ENCODE data around the gene APOL4.
"Not testable (repeated sequence)": the region's sequence is repeated elsewhere in the genome, so short reads cannot be mapped to it uniquely, and the experiment has no call there.

APOL4 gene

DNA sequence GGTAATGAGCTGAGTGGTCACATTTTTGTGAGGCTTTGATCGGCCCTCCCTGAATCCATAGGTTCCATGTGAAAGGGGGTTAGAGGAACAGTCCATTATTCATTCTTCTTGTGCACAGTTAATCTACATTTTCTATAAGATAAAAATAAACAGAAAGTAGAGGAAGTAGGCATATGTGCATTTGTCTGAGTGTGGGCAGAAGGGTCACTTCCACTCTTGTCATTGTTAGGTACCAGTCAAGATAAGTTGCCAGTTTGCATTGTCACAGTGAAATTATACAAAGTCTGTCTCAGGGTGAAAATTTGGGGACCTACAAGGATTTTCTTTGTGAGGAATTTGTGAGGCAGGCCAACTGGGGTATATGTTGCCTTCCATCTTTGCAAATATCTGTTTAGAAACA, 4.6 kb upstream of the APOL4 start:
- peak; percentile 39 to 66 for DNase-seq

- DNase-seq: not testable (repeated sequence)
These were observed 4.0 kb upstream of the APOL4 start for GRCh38 chr22:36205573-36205972.

GRCh38 chr22:36204632-36205015, 3.0 kb upstream of the APOL4 start:
- DNase-seq: no peak

GRCh38 chr22:36204001-36204631, 2.5 kb upstream of the APOL4 start:
- DNase-seq: no peak

DNA sequence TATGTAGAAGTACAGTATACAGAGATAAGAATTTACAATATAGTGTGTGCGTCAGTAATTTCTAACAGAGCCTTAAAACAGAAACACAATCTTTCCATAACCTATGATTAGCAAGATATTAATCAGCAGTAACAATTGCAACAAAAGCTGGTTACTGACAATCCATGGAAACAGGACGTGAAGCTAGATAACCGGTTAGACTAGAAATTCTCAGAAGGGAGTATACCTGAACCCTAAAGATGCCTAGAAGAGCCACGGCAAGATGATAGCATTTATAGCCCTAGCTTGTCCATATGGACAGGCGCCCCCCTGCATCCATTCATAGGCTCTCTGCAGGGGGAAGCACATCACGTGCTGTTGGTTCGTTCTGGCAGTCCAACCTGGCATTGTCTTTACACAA, 1.8 kb upstream of the APOL4 start:
- DNase-seq: not testable (repeated sequence)

DNA sequence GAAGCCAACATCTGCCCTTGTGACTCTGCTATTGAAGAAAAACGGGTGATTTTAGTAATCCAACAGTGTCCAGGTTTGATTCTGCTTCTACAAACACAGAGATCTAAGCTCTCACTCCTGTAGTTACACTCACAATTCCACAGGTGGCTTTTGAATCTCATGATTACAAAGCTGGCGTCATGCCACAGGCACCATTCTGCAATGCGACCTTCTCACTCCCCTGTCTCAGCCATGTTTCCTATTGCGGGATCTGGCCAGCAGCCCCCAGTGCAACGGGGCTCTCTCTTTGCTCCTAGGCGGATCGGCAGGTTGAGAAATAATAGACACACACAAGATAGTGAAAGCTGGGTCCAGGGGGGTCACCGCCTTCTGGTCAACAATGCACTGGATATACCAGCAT, 1.3 kb upstream of the APOL4 start:
- DNase-seq: not testable (repeated sequence)

GRCh38 chr22:36201025-36201424, 584 bp downstream of the APOL4 start:
- not testable (repeated sequence) for DNase-seq

DNA sequence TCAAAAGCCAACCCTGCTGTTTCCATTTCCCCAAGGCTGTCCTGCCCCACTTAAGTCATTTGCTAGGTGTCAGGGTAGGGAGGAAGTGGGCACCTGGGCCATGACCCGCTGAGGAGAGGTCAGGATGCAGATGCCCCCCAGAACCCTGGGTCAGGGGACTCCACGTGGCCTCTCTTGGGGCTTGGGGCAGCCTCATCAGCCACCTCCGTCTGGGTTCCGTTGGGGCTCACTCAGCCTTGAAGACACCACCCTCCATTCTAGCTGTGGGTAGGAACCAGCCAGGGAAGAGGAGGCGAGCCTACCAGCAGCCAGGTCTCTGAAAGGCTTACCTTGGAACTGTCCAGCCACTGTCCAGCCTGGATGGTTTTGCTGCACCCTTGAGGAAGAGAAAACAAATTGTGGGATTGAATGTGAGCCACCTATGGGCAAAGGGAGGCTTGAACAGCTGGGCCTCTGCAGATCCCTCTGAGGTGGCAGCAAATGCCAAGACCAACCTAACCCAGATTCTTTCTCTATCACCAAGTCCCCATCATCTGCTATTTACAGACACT, 2.5 kb downstream of the APOL4 start:
- DNase-seq: no peak

DNA sequence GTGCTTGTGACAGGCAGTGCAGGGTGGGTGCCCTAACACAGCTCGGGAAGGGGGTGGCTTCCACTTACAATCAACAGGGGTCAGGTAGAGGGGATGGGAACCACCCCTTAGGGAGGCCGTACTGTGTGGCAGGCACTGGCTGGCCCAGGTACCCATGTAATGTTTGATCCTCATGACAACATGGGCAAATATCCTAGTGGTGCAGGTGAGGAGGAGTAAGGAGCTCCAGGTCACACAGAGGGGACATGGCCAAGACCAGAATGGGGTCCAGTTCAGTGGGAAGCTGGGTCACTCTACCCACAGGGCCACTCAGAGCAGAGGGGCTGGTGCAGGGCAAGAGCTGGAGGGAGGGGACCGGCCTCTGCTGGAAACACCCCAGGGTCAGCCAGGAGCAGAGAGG, 3.1 kb downstream of the APOL4 start:
- DNase-seq: no peak

DNA sequence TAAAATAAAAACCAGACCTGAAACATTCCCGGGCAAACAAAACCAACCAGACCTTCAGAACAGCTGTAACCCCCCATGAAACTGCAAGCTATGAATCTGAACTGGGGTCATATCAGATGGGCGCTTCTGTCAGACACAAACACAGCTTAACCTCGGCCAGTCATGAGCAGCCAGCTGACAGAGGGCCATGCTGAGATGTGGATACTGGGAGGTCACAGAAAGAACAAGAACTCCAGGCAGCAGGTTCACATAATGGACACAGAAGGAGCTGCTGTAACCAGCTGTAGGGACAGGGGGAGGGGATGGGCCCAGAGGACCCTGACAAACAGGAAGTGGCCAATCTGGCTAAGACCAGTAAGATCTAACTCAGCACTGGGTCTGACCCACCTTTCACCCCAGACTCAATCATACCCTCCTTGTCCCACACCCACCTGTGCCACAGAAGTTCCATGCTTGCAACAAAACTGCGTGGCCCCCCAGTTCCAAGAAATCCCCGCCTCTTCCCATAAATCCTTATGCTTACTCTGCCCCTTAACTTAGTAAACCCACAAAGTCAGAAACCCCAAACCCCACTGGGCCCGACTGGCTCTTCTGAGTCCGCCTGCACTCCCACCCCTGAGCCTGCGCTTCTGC, 4.0 kb downstream of the APOL4 start:
- DNase-seq: no peak

- DNase-seq: peak; percentile 35 to 43
These were observed 4.6 kb downstream of the APOL4 start for GRCh38 chr22:36197065-36197440.

DNA sequence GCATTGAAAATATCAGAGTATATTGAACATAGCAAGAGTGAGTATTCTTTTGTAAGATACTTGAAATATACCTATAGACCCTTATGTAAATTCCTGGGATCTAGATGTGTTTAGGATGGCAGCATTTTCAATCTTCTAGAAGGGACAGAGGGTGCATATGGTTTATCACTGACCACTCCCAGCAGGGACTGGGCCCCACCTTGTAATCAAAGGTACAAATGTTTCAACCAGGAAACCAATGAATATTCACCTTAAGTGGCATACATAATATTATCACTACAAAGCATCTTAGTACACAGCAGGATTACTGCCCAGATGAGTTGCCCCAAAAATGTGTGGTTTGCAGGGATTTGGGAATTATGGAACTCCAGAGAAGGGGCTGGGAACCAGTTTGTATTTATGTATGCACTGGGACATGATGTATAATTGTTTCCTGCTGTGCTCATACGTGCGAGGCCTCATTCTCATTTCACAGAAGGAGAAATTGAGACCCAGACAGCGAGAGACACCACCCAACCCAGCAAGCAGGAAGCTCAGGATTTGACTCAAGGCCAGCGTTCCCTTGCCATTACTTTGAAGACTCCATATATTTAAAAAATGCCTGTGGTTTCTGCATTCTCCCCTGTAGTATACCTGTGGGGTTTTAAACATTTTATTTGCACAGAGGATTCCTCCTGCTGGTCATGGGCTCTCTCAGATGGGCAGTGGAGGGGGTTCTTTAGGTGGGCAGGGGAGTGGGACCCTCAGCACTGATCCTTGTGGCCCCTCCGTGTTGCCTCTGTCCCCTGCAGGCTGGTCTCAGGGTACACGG, 5.2 kb downstream of the APOL4 start:
- no peak for DNase-seq

DNA sequence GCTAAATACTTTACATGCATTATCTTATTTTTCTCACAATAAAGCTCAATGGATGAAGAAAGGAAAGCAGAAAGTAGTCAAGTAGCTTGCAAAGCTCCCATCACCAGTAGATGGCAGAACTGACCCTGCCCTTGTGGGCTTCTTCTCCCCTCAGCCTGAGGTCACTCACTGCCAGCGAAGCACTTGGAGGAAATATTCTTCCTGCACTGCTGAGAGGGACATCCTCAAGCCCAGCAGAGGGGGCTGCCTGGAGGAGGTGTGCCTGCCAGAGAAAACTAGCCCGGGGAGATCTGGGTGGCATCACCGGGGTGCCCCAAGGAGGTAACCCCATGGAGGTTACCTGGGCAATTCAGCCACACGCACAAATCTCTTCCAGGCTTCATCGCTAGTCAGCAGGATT, 6.6 kb downstream of the APOL4 start:
- DNase-seq: peak; percentile 66 to 80

DNA sequence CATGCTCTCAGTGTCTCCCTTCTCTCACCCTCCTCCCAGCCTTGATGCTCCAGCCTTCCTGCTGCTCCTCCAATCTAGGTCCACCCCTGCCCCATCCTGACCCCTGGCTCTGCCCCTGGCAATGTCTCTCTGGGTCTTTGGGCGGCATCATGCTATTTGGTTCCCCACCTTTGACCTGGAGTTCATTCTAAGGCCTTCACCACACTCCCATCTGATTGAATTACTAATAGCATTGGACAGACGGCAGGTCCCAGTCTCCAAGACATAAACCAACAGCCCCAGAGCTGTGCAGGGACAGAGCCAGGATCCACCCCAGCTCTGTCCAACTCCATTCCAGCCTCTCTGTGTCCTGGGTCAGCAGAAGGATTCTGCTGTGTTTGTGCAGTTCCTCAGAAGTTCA, 7.2 kb downstream of the APOL4 start:
- no peak for DNase-seq

- DNase-seq: no peak
These were observed 8.0 kb downstream of the APOL4 start for GRCh38 chr22:36193577-36193976.

DNA sequence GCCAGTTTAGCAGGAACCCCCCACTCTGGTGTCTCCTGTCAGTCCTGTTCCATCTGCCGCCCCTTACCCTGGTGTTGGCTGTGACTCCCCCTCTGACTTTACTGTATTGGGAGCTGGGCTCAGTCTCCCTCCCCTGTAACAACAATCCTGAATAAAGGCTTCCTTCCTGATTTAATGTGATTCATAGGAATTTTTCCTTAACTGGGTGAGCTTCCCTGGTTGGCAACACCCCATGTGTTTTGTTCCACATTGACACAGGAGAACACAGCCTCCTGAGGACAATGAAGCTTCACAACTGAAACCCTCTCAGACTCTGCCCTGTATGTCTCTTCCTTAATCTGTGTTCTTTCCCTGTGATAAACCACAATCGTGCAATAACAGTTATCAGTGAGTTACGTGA, 8.4 kb downstream of the APOL4 start:
- DNase-seq: no peak

DNA sequence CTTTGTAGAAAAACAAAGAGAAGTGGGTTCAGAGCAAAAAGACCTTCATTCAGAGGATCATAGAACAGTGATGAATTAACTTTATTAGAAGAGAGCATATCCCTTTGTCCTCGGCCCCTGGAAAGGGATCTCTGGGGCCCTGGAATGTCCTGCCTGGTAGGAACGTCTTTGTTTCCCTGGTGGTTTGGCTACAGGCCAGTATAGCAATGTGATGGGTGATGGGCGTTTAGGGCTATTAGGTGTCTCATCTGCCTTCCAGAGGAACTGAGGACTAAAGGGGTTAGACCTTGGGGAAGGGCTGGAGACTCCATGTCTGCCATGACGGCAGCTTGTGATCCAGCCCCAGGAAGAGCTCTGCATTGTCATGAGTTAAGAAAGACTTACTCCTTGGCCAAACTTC, 9.1 kb downstream of the APOL4 start:
- DNase-seq: no peak

DNA sequence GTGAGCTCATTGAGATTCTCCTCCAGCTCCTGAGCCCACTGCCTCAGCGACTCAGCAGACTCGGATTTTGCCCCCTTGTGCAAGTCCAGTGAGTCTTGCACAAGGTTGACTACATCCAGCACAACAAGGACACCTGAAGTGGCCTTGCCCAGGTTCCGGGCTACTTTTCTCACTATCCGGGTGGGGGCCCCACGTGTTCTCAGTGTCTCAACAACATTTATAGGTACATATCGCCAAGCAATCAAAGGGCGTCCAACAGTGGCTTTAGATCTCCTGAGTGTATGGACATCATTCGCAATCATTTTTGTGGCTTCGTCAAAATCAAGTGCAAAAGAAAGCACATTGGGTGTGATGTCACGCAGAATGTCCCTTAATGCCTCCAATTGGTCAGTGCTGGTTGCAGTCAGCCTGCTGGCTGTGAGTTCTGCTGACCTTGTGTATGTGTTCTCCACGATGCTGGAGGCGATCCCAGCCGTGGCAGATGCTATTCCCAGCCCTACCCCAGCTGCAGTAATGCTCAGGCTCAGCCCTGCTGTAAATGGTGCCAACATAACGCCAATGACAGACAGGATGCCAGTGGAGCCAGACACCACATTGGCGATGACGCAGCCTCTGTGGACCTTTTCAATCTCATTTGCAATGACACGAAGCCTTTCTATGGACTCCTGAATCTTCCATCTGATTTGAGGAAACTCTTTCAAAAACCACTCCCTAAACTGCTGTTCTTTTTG, 10.3 kb downstream of the APOL4 start:
- DNase-seq: no peak

- DNase-seq: not testable (repeated sequence)
These were observed 13.7 kb downstream of the APOL4 start for GRCh38 chr22:36187862-36188261.

DNA sequence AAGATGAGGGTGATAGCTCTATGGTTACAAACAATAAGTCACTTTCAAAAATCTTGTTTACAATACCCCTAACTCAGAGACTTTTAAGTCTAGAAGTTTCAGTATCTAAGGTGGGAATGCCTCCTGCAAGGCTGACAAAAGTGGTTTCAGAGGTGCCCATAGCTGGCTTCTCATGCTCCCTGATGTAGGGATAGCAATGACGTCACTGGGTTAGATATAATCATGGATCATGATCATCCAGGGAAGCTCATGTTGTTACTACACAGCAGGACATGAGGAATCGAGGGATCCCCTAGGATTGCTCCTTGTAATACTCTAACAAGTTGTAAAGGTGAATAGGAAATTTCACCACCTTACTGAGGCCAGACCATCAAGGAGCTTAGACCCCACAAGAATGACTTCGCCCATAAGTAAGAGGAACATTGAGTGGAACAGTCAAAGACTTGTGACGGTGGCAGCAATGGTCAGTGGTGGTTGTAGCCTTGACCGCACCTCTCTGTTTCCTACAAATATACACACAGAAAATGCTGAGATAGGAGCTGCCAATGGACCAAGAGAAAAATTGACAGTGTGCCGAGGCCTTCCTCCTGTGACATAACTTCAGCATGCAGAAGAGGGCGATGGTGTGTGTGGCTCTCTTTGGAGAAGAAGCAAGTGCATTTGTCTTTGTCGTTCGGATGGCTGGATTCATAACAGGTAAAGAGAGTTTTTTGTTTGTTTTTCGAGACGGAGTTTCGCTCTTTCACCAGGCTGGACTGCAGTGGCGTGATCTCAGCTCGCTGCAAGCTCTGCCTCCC, 15.6 kb downstream of the APOL4 start:
- DNase-seq: no peak

DNA sequence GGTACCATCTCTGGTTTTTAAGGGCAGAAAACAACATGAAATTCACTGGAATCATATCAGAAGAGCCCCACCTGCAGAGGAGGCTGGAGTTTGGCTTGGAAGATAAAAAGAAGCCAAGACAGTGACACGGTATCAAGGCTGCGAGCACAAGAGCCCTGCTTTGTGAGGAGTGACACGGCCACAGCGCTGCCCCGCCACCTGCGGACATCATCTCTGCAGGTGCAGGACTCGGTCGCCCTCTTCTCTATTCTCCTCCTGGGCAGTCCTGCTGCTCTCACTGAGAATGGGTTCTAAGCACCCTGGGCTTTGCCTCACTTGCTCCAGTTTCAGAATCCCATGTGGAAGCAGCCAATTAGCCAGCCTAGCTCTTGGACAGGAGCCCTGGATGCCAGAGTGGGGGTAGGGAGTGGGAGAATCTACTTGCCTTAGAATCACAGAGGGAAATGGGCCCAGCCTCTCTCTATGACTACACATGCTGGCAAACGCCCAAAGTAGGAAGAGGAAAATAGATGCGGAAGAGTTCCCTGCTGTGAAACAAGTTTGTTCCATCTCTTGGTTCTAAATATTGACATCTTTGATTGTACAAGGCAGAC, 17.1 kb downstream of the APOL4 start:
- no peak for DNase-seq

DNA sequence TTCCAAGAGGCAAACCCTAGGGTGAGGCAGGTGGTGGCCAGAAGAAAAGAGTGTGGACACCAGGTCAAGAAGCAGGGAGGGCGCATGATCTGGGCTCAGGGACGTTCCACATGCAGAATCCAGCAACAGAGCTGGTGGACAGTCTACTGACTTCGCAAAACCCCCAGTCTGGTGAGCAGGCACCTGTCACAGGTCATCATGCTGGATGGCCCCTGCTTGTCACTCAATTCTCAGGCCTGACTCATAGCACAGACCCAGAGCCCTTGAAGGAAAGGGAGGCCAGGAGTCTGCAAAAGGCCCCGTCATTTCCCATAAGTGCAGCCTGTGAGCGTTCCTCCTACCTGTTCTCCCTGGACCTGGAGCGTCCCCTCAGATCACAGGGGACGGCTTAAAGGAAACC, 18.2 kb downstream of the APOL4 start:
- no peak for DNase-seq
